Mesothelial cell of epicardium (in vitro differentiated cells): ENCODE measurements around the gene DPM1. TPM values are rescaled to one million over a fixed set of nuclear protein-coding genes. Genes with fewer than 3 reads are reported as not detected.

Source experiments
- DNase-seq, 2 experiments: peaks; one replicate each; pipeline ENCODE4 v3.0.0; 2021; ENCODE audit warnings: low spot score in 2 of 2; ENCODE audit not compliant: unreplicated experiment in 2 of 2
- H3K27ac Mint-ChIP-seq: 2 replicates; pipeline ENCODE4 v1.8.0; 2021; ENCODE audit warnings: mixed read lengths
- H3K27me3 Mint-ChIP-seq: 2 replicates; pipeline ENCODE4 v1.8.0; 2021; ENCODE audit warnings: low read depth, mixed read lengths
- H3K36me3 Mint-ChIP-seq: 2 replicates; pipeline ENCODE4 v1.8.0; 2021; ENCODE audit warnings: mixed read lengths
- H3K4me1 Mint-ChIP-seq: 2 replicates; pipeline ENCODE4 v1.8.0; 2021; ENCODE audit warnings: mixed read lengths
- H3K4me3 Mint-ChIP-seq: 2 replicates; pipeline ENCODE4 v1.8.0; 2021; ENCODE audit warnings: mild to moderate bottlenecking, moderate library complexity, mixed read lengths
- H3K9me3 Mint-ChIP-seq: 2 replicates; pipeline ENCODE4 v1.8.0; 2021; ENCODE audit warnings: mixed read lengths
- total RNA-seq: library from RNA; stranded (reverse); gene quantifications from 3 replicates; pipeline ENCODE4 v1.2.1, GENCODE V29; 2021
- TF ChIP-seq, protein P1 (sequence below): fragments of 200-600 bp; sonication (generic); IDR thresholded peaks from one replicate; pipeline ENCODE4 v1.5.0; 2021; ENCODE audit warnings: antibody characterized with exemption; ENCODE audit not compliant: unreplicated experiment

The DPM1 gene
- total RNA-seq, 1 donor from 2014 or later = 34.5 TPM

- no peaks in the 10 kb centered on the region for H3K36me3 Mint-ChIP-seq
- H3K9me3 Mint-ChIP-seq = no peaks in the 10 kb centered on the region
- no peak overlapping the region for H3K4me3 Mint-ChIP-seq
- TF ChIP-seq, protein P1, sequence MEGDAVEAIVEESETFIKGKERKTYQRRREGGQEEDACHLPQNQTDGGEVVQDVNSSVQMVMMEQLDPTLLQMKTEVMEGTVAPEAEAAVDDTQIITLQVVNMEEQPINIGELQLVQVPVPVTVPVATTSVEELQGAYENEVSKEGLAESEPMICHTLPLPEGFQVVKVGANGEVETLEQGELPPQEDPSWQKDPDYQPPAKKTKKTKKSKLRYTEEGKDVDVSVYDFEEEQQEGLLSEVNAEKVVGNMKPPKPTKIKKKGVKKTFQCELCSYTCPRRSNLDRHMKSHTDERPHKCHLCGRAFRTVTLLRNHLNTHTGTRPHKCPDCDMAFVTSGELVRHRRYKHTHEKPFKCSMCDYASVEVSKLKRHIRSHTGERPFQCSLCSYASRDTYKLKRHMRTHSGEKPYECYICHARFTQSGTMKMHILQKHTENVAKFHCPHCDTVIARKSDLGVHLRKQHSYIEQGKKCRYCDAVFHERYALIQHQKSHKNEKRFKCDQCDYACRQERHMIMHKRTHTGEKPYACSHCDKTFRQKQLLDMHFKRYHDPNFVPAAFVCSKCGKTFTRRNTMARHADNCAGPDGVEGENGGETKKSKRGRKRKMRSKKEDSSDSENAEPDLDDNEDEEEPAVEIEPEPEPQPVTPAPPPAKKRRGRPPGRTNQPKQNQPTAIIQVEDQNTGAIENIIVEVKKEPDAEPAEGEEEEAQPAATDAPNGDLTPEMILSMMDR = no peak
- H3K27ac Mint-ChIP-seq = peak overlapping the region; percentile 37
- H3K4me1 Mint-ChIP-seq = peaks cover 62% of the 10 kb centered on the region
- no peak for DNase-seq
- no peaks in the 10 kb centered on the region for H3K27me3 Mint-ChIP-seq
Measured at GRCh38 chr20:50919567-50919966, 38.8 kb downstream of the DPM1 start.

- Mint-ChIP-seq H3K4me1 (peaks cover 71% of the 10 kb centered on the region), H3K4me3 (no peak overlapping the region), H3K36me3 (no peaks in the 10 kb centered on the region), H3K9me3 (no peaks in the 10 kb centered on the region), H3K27me3 (no peaks in the 10 kb centered on the region), H3K27ac (peak overlapping the region; percentile 45)
- TF ChIP-seq, protein P1 = no peak
- DNase-seq = no peak
Measured at GRCh38 chr20:50918403-50918802, 39.9 kb downstream of the DPM1 start.

DNA sequence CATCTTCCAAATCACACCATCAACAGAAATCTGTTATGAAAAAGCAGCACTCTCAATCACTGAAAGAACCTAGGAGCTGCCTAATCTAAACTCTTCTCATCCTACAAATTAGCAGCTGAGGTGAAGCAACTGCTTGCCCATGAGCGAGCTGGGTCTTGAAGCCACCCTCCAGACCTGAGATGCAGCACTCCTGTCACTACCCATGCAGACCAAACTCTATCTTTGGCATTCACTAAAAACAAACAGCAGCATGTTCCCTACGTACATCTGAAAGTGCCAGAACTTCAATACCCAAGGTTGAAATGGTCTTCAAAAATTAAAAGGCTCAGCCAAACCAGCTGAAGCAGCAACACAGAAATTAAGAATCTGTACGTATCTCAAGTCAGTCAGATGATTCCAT lies 41.4 kb downstream of the DPM1 start:
- H3K27ac Mint-ChIP-seq = peak overlapping the region; percentile 78
- H3K4me3 Mint-ChIP-seq = no peak overlapping the region
- no peaks in the 10 kb centered on the region for H3K27me3 Mint-ChIP-seq

GRCh38 chr20:50916257-50916656 lies 42.1 kb downstream of the DPM1 start:
- DNase-seq = no peak
- peaks cover 69% of the 10 kb centered on the region for H3K4me1 Mint-ChIP-seq

More for the DNA sequence above, 41.4 kb downstream of the DPM1 start:
- H3K4me1 Mint-ChIP-seq = peaks cover 68% of the 10 kb centered on the region
- TF ChIP-seq, protein P1 = no peak
- no peaks in the 10 kb centered on the region for H3K9me3 Mint-ChIP-seq
- H3K36me3 Mint-ChIP-seq = no peaks in the 10 kb centered on the region
- DNase-seq = no peak

GRCh38 chr20:50915424-50915823 lies 42.9 kb downstream of the DPM1 start:
- peaks cover 72% of the 10 kb centered on the region for H3K4me1 Mint-ChIP-seq
- TF ChIP-seq, protein P1 = no peak
- no peaks in the 10 kb centered on the region for H3K27me3 Mint-ChIP-seq
- H3K36me3 Mint-ChIP-seq = no peaks in the 10 kb centered on the region
- H3K9me3 Mint-ChIP-seq = no peaks in the 10 kb centered on the region
- H3K27ac Mint-ChIP-seq = peak overlapping the region; percentile 82
- no peak overlapping the region for H3K4me3 Mint-ChIP-seq
- no peak for DNase-seq

More at GRCh38 chr20:50916257-50916656, 42.1 kb downstream of the DPM1 start:
- no peaks in the 10 kb centered on the region for H3K36me3 Mint-ChIP-seq
- TF ChIP-seq, protein P1 = no peak
- no peaks in the 10 kb centered on the region for H3K27me3 Mint-ChIP-seq
- H3K4me3 Mint-ChIP-seq = no peak overlapping the region
- peak overlapping the region; percentile 10 for H3K27ac Mint-ChIP-seq
- no peaks in the 10 kb centered on the region for H3K9me3 Mint-ChIP-seq
